ENCODE data around the gene OR8K5.
"Not testable (repeated sequence)": the region's sequence is repeated elsewhere in the genome, so short reads cannot be mapped to it uniquely, and the experiment has no call there.

OR8K5 gene, protein sequence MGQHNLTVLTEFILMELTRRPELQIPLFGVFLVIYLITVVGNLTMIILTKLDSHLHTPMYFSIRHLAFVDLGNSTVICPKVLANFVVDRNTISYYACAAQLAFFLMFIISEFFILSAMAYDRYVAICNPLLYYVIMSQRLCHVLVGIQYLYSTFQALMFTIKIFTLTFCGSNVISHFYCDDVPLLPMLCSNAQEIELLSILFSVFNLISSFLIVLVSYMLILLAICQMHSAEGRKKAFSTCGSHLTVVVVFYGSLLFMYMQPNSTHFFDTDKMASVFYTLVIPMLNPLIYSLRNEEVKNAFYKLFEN

DNA sequence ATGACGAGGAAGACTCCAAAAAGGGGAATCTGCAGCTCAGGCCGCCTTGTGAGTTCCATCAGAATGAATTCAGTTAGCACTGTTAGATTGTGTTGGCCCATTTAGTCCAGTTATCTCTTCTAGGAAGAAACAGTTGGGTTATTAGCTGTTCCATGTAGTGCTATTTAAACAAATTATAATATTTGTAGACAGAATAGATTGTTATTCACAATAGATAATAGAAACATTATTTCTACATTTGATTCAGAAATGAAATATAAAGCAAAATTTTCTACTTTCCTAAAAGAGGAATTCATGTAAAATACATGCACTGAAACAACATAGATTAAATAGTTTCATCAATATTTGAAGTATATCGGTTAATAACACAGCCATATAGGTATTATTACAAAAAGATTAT lies at the start of gene OR8K5:
Gene OR8K5, minus strand, starts transcription at position 101 of the 400 bp plus-strand sequence. Its CDS starts 0 bp downstream, at position 101.
- H3K36me3 Mint-ChIP-seq (ENCODE audit: low read depth) = no peaks in the 10 kb centered on the region
- H3K4me1 Mint-ChIP-seq (ENCODE audit: low read depth) = no peaks in the 10 kb centered on the region
- peaks cover 13% of the 10 kb centered on the region for H3K9me3 Mint-ChIP-seq
- H3K27ac Mint-ChIP-seq = no peak within 1 kb of the TSS
- no peak within 1 kb of the TSS for H3K4me3 Mint-ChIP-seq
- no peaks in the 10 kb centered on the region for H3K27me3 Mint-ChIP-seq (ENCODE audit: low read depth)

DNA sequence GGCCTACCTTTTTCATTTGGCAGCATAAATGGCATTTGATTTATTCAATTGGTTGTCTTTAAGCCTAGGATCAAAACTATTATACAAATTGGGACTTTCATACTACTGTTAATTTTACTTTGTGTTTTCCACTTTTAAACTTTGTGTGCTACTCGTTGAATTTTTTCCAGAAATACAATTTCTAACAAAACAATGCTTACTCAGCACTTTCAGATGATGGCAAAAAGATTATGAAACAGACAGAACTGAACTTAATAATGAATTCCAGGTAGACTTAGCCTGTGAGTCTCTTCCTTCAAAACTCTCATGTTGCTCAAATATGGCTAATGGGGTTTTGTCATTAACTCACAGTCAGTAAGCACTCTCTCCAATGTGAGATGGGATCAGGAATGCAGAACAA lies 47.7 kb upstream of the OR8K5 start:
- no peaks in the 10 kb centered on the region for H3K4me1 Mint-ChIP-seq (ENCODE audit: low read depth)
- H3K27ac Mint-ChIP-seq = no peak overlapping the region
- no peaks in the 10 kb centered on the region for H3K27me3 Mint-ChIP-seq (ENCODE audit: low read depth)
- H3K9me3 Mint-ChIP-seq = peaks cover 25% of the 10 kb centered on the region
- no peaks in the 10 kb centered on the region for H3K36me3 Mint-ChIP-seq (ENCODE audit: low read depth)
- no peak overlapping the region for H3K4me3 Mint-ChIP-seq

DNA sequence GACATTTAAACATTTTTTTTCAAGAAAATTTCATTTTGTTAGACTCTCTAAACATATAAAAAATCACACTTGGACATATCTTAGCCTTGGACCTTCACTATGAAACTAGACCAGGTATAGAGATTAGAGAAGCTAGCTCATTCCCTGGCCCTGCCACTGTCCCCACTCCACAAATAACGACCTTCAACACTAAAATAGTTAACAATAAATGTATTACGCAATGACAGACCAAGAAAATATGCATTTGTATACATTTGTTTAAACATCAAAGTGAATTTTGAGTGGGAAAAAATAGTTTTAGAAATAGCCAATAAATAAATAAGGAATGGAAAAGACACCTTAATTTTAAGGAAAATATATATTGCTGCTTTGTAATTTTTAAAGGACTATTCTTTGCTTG lies 37.2 kb upstream of the OR8K5 start:
- no peaks in the 10 kb centered on the region for H3K4me1 Mint-ChIP-seq (ENCODE audit: low read depth)
- H3K36me3 Mint-ChIP-seq (ENCODE audit: low read depth) = no peaks in the 10 kb centered on the region
- H3K27me3 Mint-ChIP-seq (ENCODE audit: low read depth) = no peaks in the 10 kb centered on the region
- peaks cover 12% of the 10 kb centered on the region for H3K9me3 Mint-ChIP-seq
- no peak overlapping the region for H3K4me3 Mint-ChIP-seq
- H3K27ac Mint-ChIP-seq = no peak overlapping the region

DNA sequence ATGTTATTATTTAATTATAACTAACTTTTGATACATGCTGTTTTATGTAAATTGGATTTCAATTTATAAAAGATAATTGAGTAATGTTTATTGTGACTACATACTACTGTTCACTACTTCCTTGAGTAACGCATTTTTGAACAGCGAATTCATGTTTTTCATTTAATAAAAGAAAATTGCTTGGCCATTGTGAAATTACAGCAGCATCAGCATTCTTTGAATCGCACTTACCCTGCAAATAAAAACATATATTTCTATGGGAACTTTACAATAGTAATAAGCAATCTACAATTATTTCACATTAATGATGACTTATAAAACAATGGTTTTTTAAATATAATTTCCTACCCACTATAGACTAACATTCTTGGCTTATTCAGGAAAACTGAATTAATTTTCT lies 36.6 kb upstream of the OR8K5 start:
- Mint-ChIP-seq H3K4me3 (no peak overlapping the region), H3K4me1 (ENCODE audit: low read depth) (no peaks in the 10 kb centered on the region), H3K27ac (no peak overlapping the region), H3K9me3 (peaks cover 9% of the 10 kb centered on the region), H3K27me3 (ENCODE audit: low read depth) (no peaks in the 10 kb centered on the region), H3K36me3 (ENCODE audit: low read depth) (no peaks in the 10 kb centered on the region)

DNA sequence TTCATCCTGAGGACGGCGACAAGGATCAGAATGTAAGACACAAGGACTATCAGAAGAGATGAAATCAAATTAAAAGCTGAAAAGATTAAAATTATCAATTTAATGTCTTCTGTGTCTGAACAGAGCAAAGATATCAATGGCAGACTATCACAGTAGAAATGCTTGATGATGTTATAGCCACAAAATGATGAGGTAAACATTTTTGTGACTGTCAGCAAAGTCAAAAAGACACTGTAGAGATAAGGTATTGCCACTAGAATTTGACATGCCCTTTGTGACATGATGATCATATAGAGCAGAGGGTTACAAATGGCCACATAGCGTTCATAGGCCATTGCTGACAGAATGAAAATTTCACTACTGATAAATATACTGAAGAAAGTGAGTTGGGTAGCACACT lies 28.5 kb upstream of the OR8K5 start:
- H3K4me3 Mint-ChIP-seq = no peak overlapping the region
- H3K27me3 Mint-ChIP-seq (ENCODE audit: low read depth) = no peaks in the 10 kb centered on the region
- H3K4me1 Mint-ChIP-seq (ENCODE audit: low read depth) = no peaks in the 10 kb centered on the region
- H3K9me3 Mint-ChIP-seq = peaks cover 16% of the 10 kb centered on the region
- H3K27ac Mint-ChIP-seq = no peak overlapping the region
- no peaks in the 10 kb centered on the region for H3K36me3 Mint-ChIP-seq (ENCODE audit: low read depth)

DNA sequence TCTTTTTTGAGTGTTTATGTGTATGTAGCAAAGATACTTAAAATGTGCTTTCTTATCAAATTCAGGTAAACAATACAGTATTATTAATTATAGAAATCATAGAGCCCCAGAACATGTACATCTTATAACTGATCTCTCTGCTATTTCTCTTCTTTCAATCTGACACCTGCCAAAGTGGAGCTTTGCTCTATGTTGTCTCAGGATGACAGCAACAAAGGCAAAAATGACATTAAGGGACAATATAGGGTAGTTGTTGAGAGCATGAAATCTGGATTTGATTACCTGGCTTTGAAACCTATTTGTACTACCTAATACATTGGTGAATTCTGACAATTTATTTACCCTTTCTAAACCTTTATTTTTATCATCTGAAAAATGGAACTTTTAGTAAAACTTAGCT lies 23.3 kb upstream of the OR8K5 start:
- H3K9me3 Mint-ChIP-seq = peaks cover 39% of the 10 kb centered on the region
- no peaks in the 10 kb centered on the region for H3K36me3 Mint-ChIP-seq (ENCODE audit: low read depth)
- H3K27me3 Mint-ChIP-seq (ENCODE audit: low read depth) = no peaks in the 10 kb centered on the region
- H3K4me3 Mint-ChIP-seq = no peak overlapping the region
- H3K27ac Mint-ChIP-seq = no peak overlapping the region
- no peaks in the 10 kb centered on the region for H3K4me1 Mint-ChIP-seq (ENCODE audit: low read depth)

DNA sequence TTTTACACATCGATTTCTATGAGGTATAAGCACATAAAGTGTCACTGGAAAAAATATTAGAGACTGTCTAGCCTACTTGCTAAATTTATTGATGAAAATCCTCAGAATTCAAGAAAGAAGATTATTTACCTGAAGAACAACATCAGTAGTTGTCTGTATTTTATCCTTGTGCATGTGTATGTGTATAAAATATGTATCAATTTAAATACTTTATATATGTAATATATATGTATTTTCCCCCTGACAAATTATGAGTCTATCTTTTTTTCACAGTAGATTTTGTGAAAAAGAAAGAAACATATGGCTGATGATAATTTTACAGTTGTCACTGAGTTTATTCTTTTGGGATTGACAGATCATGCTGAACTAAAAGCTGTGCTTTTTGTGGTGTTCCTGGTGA lies 16.2 kb upstream of the OR8K5 start, which contains the start of gene OR5J2:
Gene OR5J2, plus strand, starts transcription at position 301 of the 400 bp plus-strand sequence. Its CDS starts 0 bp downstream, at position 301.
- no peak within 1 kb of the TSS for H3K27ac Mint-ChIP-seq
- no peaks in the 10 kb centered on the region for H3K27me3 Mint-ChIP-seq (ENCODE audit: low read depth)
- peaks cover 35% of the 10 kb centered on the region for H3K9me3 Mint-ChIP-seq
- no peaks in the 10 kb centered on the region for H3K36me3 Mint-ChIP-seq (ENCODE audit: low read depth)
- H3K4me1 Mint-ChIP-seq (ENCODE audit: low read depth) = no peaks in the 10 kb centered on the region
- H3K4me3 Mint-ChIP-seq = no peak within 1 kb of the TSS

DNA sequence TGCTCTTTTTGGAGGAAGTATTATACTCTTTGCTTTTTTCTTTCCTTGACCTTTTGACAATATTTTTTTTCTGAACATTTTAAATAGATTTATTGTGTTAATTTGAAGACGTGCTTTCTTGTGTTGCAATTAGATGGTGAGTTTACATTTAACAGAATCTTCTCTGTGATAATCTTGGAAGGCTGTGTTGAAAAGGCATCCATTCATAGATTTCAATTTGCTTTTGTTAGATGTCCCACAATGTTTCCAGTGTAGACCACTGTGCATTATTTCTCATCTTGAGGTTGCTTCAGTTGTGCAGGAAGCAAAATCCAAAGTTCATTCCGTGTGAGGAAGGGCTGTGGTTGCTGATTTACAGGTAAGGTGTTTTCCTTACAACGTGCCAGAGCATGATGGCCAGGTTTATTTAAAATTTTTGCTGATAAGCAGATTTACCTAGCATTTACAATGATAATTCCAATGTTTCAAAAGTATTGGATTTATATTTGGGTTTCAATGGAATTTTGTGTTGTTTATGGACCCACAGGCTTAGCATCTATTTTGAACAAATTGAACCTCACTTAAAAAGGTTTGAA lies 12.2 kb upstream of the OR8K5 start:
- no peaks in the 10 kb centered on the region for H3K4me1 Mint-ChIP-seq (ENCODE audit: low read depth)
- no peak overlapping the region for H3K27ac Mint-ChIP-seq
- no peaks in the 10 kb centered on the region for H3K36me3 Mint-ChIP-seq (ENCODE audit: low read depth)
- no peaks in the 10 kb centered on the region for H3K27me3 Mint-ChIP-seq (ENCODE audit: low read depth)
- H3K9me3 Mint-ChIP-seq = peaks cover 26% of the 10 kb centered on the region
- H3K4me3 Mint-ChIP-seq = no peak overlapping the region

DNA sequence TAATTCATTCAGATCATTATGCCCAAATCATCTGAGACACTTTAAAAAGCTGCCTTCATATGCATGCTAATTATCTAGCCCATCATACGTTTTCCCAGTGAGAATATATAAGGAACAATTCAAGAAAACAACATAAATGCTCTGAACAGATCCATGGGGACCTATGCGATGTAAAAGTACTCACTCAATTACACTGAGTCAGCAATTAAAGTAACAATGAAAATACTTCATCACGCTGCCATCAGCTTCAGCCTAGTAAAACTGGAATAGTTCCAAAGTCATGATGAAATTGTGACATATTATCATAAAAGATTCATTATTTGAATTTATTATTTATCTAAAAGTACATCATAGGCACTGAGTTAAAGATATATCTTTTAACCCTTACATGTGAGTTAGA lies 3.7 kb upstream of the OR8K5 start:
- no peaks in the 10 kb centered on the region for H3K27me3 Mint-ChIP-seq (ENCODE audit: low read depth)
- peaks cover 22% of the 10 kb centered on the region for H3K9me3 Mint-ChIP-seq
- no peak overlapping the region for H3K4me3 Mint-ChIP-seq
- no peak overlapping the region for H3K27ac Mint-ChIP-seq
- no peaks in the 10 kb centered on the region for H3K36me3 Mint-ChIP-seq (ENCODE audit: low read depth)
- H3K4me1 Mint-ChIP-seq (ENCODE audit: low read depth) = no peaks in the 10 kb centered on the region

DNA sequence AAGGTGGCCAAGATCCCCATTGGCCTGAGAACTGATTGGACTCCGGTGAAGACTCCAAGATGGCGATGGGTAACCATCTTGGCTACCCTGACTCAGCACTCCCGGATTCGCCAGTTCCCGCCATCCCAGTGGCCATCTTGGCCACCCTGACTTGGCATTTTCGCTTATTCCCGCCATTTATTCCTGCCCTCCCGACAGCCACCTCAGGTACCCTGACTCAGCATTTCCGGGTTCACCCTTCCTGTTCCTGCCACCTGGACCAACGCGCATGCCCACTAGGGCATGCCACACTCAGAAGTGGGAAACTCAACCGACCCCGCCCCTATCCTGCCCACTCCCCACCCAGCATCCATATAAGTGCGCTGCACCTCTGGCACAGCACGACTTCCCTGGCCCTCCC lies 7.8 kb downstream of the OR8K5 start:
- Mint-ChIP-seq H3K27ac (no peak overlapping the region), H3K36me3 (ENCODE audit: low read depth) (no peaks in the 10 kb centered on the region), H3K4me3 (no peak overlapping the region), H3K9me3 (peaks cover 39% of the 10 kb centered on the region), H3K4me1 (ENCODE audit: low read depth) (no peaks in the 10 kb centered on the region), H3K27me3 (ENCODE audit: low read depth) (no peaks in the 10 kb centered on the region)

DNA sequence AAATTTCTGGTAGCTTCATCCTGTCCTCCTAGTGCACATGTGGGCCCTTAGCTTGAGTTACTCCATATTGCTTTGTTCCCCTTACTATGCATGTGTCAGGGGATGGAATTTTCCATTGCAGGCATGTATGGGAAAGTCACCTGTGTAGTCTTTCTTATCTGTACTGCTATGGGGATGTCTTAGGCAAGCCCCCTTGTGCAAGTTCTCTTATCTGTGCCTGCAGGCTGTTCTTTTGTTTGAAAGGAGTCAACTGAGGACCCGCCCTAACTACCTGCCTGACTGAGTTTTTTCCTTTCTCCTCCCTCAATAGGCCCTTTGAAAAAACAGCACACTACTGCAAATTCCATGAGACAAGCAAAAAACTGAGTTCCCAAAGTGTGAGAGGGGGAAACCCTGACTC lies 8.7 kb downstream of the OR8K5 start:
- Mint-ChIP-seq H3K4me1 (ENCODE audit: low read depth) (no peaks in the 10 kb centered on the region), H3K9me3 (peaks cover 43% of the 10 kb centered on the region), H3K4me3 (no peak overlapping the region), H3K27ac (no peak overlapping the region), H3K27me3 (ENCODE audit: low read depth) (no peaks in the 10 kb centered on the region), H3K36me3 (ENCODE audit: low read depth) (no peaks in the 10 kb centered on the region)

DNA sequence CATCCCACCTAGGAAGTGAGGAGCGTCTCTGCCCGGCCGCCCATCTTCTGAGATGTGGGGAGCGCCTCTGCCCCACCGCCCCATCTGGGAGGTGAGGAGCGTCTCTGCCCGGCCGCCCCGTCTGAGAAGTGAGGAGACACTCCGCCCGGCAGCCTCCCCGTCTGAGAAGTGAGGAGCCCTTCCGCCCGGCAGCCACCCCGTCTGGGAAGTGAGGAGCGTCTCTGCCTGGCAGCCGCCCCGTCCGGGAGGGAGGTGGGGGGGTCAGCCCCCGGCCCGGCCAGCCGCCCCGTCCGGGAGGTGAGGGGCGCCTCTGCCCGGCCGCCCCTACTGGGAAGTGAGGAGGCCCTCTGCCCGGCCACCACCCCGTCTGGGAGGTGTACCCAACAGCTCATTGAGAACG lies 16.4 kb downstream of the OR8K5 start:
- not testable (repeated sequence) for H3K27me3 Mint-ChIP-seq (ENCODE audit: low read depth); H3K4me1 Mint-ChIP-seq (ENCODE audit: low read depth); H3K36me3 Mint-ChIP-seq (ENCODE audit: low read depth); H3K27ac Mint-ChIP-seq; H3K4me3 Mint-ChIP-seq
- H3K9me3 Mint-ChIP-seq = peaks cover 14% of the 10 kb centered on the region

DNA sequence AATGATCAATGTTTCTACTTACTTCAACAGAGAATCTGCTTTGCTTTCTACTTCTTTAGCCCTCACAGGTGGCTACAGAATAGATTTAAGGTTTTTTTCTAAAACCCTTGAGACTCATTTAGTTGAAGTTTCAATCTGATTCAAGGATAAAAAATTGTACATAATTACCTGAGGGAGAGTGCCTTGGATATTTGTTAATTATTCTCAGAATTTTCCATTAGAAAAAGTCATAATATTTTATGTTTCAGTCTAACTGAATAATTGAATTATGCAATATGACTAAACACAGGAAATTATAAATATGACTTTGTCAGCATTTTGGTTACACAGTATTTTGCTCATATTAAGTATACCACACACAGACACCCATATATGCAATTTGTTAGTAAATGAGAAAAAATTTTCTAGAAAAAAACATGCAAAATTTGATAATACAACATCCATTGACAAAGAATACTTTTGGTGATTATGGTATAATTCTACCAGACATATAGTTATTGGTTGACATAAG lies 19.9 kb downstream of the OR8K5 start, which contains the start of gene OR8J3:
Gene OR8J3, minus strand, starts transcription at position 51 of the 511 bp plus-strand sequence. CDS start 2,483 bp downstream, outside the sequence.
- Mint-ChIP-seq H3K4me3 (no peak within 1 kb of the TSS), H3K36me3 (ENCODE audit: low read depth) (no peaks in the 10 kb centered on the region), H3K27ac (no peak within 1 kb of the TSS), H3K27me3 (ENCODE audit: low read depth) (no peaks in the 10 kb centered on the region), H3K4me1 (ENCODE audit: low read depth) (no peaks in the 10 kb centered on the region), H3K9me3 (peaks cover 7% of the 10 kb centered on the region)

DNA sequence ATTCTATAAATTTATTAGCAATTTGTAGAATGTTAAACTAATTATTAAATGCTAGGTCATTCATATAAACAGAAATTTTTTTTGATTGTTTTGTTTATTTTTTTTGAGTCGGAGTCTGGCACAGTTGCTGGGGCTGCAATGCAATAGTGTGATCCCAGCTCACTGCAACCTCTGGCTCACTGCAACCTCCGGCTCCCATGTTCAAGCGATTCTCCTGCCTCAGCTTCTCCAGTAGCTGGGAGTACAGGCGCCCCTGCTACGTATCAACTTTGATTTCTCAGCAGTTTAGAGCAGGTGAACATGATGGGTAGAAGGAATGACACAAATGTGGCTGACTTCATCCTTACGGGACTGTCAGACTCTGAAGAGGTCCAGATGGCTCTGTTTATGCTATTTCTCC lies 38.0 kb downstream of the OR8K5 start, which contains the start of gene OR8H3:
Gene OR8H3, plus strand, starts transcription at position 301 of the 400 bp plus-strand sequence. Its CDS starts 0 bp downstream, at position 301.
- Mint-ChIP-seq H3K27ac (no peak within 1 kb of the TSS), H3K4me3 (no peak within 1 kb of the TSS), H3K36me3 (ENCODE audit: low read depth) (no peaks in the 10 kb centered on the region), H3K27me3 (ENCODE audit: low read depth) (no peaks in the 10 kb centered on the region), H3K9me3 (peaks cover 17% of the 10 kb centered on the region), H3K4me1 (ENCODE audit: low read depth) (no peaks in the 10 kb centered on the region)
